ENCODE measurements around the gene ABCB10. TPM values are rescaled to one million over a fixed set of nuclear protein-coding genes. Genes with fewer than 3 reads are reported as not detected.
A peak's percentile ranks its signal among the peaks of the same experiment; 100 is the strongest.
"Not testable (repeated sequence)": the region's sequence is repeated elsewhere in the genome, so short reads cannot be mapped to it uniquely, and the experiment has no call there.

ABCB10 gene
- total RNA-seq, 1 experiment from 2014 or later: 31.9 TPM

- H3K27ac Mint-ChIP-seq (ENCODE audit: unreplicated experiment): no peak overlapping the region
- no peak for TF ChIP-seq CTCF (IDR thresholded peaks at IDR 0.05; ENCODE audit: insufficient read depth in 1 of 2, low read depth in 1 of 2, low read length in 1 of 2, severe bottlenecking in 1 of 2, unreplicated experiment in 1 of 2)
- DNase-seq: no peak
- ChIA-PET POLR2A (no interaction called here), CTCF (no interaction called here)
- H3K36me3 Mint-ChIP-seq (ENCODE audit: insufficient read depth, unreplicated experiment): no peaks in the 10 kb centered on the region
- no peak overlapping the region for H3K4me3 Mint-ChIP-seq (ENCODE audit: unreplicated experiment)
- no TSS peak for BruUV-seq (replicated peaks)
- Histone ChIP-seq H3K4me3 (ENCODE audit: low read depth, low read length) (no peak overlapping the region), H3K4me1 (no peaks in the 10 kb centered on the region), H3K27me3 (replicated peaks; ENCODE audit: control insufficient read depth, insufficient read depth, low read length) (no peaks in the 10 kb centered on the region), H3K36me3 (ENCODE audit: control insufficient read depth, insufficient read depth, low read length) (no peaks in the 10 kb centered on the region), H3K9me3 (no peaks in the 10 kb centered on the region)
- intact Hi-C loops (cut with micrococcal nuclease; ENCODE audit: unreplicated experiment): no loop called here
- H3K4me1 Mint-ChIP-seq (ENCODE audit: low read depth, unreplicated experiment): peaks cover 8% of the 10 kb centered on the region
- H3K9me3 Mint-ChIP-seq (ENCODE audit: unreplicated experiment): no peaks in the 10 kb centered on the region
- no peaks in the 10 kb centered on the region for H3K27me3 Mint-ChIP-seq (ENCODE audit: insufficient read depth, unreplicated experiment)
Observed at GRCh38 chr1:229563241-229563640, 4.7 kb upstream of the ABCB10 start.

- ChIA-PET CTCF (interaction anchor here (0.7 kb wide), 1 partner anchor 557 kb away, joined by 13 read pairs; no protein-coding TSS in a partner anchor), POLR2A (no interaction called here)
- no peaks in the 10 kb centered on the region for H3K9me3 ChIP-seq
- H3K27me3 ChIP-seq (replicated peaks; ENCODE audit: control insufficient read depth, insufficient read depth, low read length): no peaks in the 10 kb centered on the region
- intact Hi-C loops (cut with micrococcal nuclease; ENCODE audit: unreplicated experiment): no loop called here
- H3K9me3 Mint-ChIP-seq (ENCODE audit: unreplicated experiment): no peaks in the 10 kb centered on the region
- no peaks in the 10 kb centered on the region for H3K27me3 Mint-ChIP-seq (ENCODE audit: insufficient read depth, unreplicated experiment)
- TF ChIP-seq CTCF (IDR thresholded peaks at IDR 0.05; ENCODE audit: insufficient read depth in 1 of 2, low read depth in 1 of 2, low read length in 1 of 2, severe bottlenecking in 1 of 2, unreplicated experiment in 1 of 2): no peak
- BruUV-seq (replicated peaks): no TSS peak
- no peaks in the 10 kb centered on the region for H3K36me3 Mint-ChIP-seq (ENCODE audit: insufficient read depth, unreplicated experiment)
- no peaks in the 10 kb centered on the region for H3K4me1 ChIP-seq
- no peak overlapping the region for H3K27ac Mint-ChIP-seq (ENCODE audit: unreplicated experiment)
- H3K4me3 Mint-ChIP-seq (ENCODE audit: unreplicated experiment): no peak overlapping the region
- H3K4me1 Mint-ChIP-seq (ENCODE audit: low read depth, unreplicated experiment): peaks cover 8% of the 10 kb centered on the region
- no peaks in the 10 kb centered on the region for H3K36me3 ChIP-seq (ENCODE audit: control insufficient read depth, insufficient read depth, low read length)
- DNase-seq: no peak
- H3K4me3 ChIP-seq (ENCODE audit: low read depth, low read length): no peak overlapping the region
Observed at GRCh38 chr1:229562686-229563085, 4.2 kb upstream of the ABCB10 start.

- Mint-ChIP-seq H3K27ac (ENCODE audit: unreplicated experiment) (no peak overlapping the region), H3K4me1 (ENCODE audit: low read depth, unreplicated experiment) (peaks cover 18% of the 10 kb centered on the region), H3K9me3 (ENCODE audit: unreplicated experiment) (no peaks in the 10 kb centered on the region), H3K4me3 (ENCODE audit: unreplicated experiment) (no peak overlapping the region), H3K36me3 (ENCODE audit: insufficient read depth, unreplicated experiment) (no peaks in the 10 kb centered on the region), H3K27me3 (ENCODE audit: insufficient read depth, unreplicated experiment) (no peaks in the 10 kb centered on the region)
- Histone ChIP-seq H3K9me3 (no peaks in the 10 kb centered on the region), H3K36me3 (ENCODE audit: control insufficient read depth, insufficient read depth, low read length) (no peaks in the 10 kb centered on the region), H3K4me1 (peaks cover 7% of the 10 kb centered on the region; the same call in 1 of the 2 replicates), H3K4me3 (ENCODE audit: low read depth, low read length) (no peak overlapping the region), H3K27me3 (replicated peaks; ENCODE audit: control insufficient read depth, insufficient read depth, low read length) (no peaks in the 10 kb centered on the region)
- no TSS peak for BruUV-seq (replicated peaks)
- intact Hi-C loops (cut with micrococcal nuclease; ENCODE audit: unreplicated experiment): no loop called here
- ChIA-PET POLR2A (no interaction called here), CTCF (no interaction called here)
- DNase-seq: no peak
- no peak for TF ChIP-seq CTCF (IDR thresholded peaks at IDR 0.05; ENCODE audit: insufficient read depth in 1 of 2, low read depth in 1 of 2, low read length in 1 of 2, severe bottlenecking in 1 of 2, unreplicated experiment in 1 of 2)
Observed at GRCh38 chr1:229561141-229561540, 2.6 kb upstream of the ABCB10 start.

GRCh38 chr1:229560124-229560523, 1.6 kb upstream of the ABCB10 start:
- H3K9me3 Mint-ChIP-seq (ENCODE audit: unreplicated experiment); H3K36me3 Mint-ChIP-seq (ENCODE audit: insufficient read depth, unreplicated experiment); CTCF ChIA-PET; intact Hi-C loops (cut with micrococcal nuclease; ENCODE audit: unreplicated experiment); H3K27me3 Mint-ChIP-seq (ENCODE audit: insufficient read depth, unreplicated experiment); H3K36me3 ChIP-seq (ENCODE audit: control insufficient read depth, insufficient read depth, low read length); H3K4me1 ChIP-seq; POLR2A ChIA-PET; H3K27me3 ChIP-seq (replicated peaks; ENCODE audit: control insufficient read depth, insufficient read depth, low read length); H3K9me3 ChIP-seq; H3K4me3 ChIP-seq (ENCODE audit: low read depth, low read length); H3K27ac Mint-ChIP-seq (ENCODE audit: unreplicated experiment); DNase-seq; BruUV-seq (replicated peaks): not testable (repeated sequence)
- H3K4me3 Mint-ChIP-seq (ENCODE audit: unreplicated experiment): peak overlapping the region; percentile 88
- peaks cover 18% of the 10 kb centered on the region for H3K4me1 Mint-ChIP-seq (ENCODE audit: low read depth, unreplicated experiment)

- BruUV-seq (replicated peaks): TSS peak; percentile 61
- CTCF ChIA-PET: interaction anchor here (0.6 to 1.4 kb wide), 8 partner anchors 20 to 1367 kb away, joined by 3 to 12 read pairs (median 4); no protein-coding TSS in a partner anchor
- H3K9me3 Mint-ChIP-seq (ENCODE audit: unreplicated experiment); H3K27me3 ChIP-seq (replicated peaks; ENCODE audit: control insufficient read depth, insufficient read depth, low read length); H3K36me3 ChIP-seq (ENCODE audit: control insufficient read depth, insufficient read depth, low read length); H3K4me1 ChIP-seq; H3K27me3 Mint-ChIP-seq (ENCODE audit: insufficient read depth, unreplicated experiment); H3K36me3 Mint-ChIP-seq (ENCODE audit: insufficient read depth, unreplicated experiment); H3K9me3 ChIP-seq: not testable (repeated sequence)
- H3K4me3 Mint-ChIP-seq (ENCODE audit: unreplicated experiment): peak overlapping the region; percentile 88
- peak overlapping the region; percentile 65 for H3K4me3 ChIP-seq (ENCODE audit: low read depth, low read length)
- peak overlapping the region; percentile 78 for H3K27ac Mint-ChIP-seq (ENCODE audit: unreplicated experiment)
- DNase-seq: peak in 1 of 2 experiments; percentile 32
- H3K4me1 Mint-ChIP-seq (ENCODE audit: low read depth, unreplicated experiment): peaks cover 18% of the 10 kb centered on the region
- POLR2A ChIA-PET: interaction anchor here (0.5 to 1.2 kb wide), 4 partner anchors 51 to 258 kb away, joined by 3 to 9 read pairs (median 4); partner anchors contain the start of gene NUP133
- intact Hi-C loops (cut with micrococcal nuclease; ENCODE audit: unreplicated experiment): loop anchor here (1.0 kb wide), 1 partner anchor 67 kb away; the partner anchor contains the start of genes TAF5L and URB2
Observed at GRCh38 chr1:229559336-229559801, 862 bp upstream of the ABCB10 start.
